HG03342 (cell line): Measurements from ENCODE around the gene NRG2.

Experiments used
- ATAC-seq: cut with Tn5 transposase; IDR thresholded peaks from one replicate; pipeline ENCODE4 v1.9.1; 2021; ENCODE audit warnings: mild to moderate bottlenecking, moderate library complexity; ENCODE audit not compliant: unreplicated experiment

NRG2 gene

GRCh38 chr5:139804800-139805397 lies 238.2 kb downstream of the NRG2 start:
- no peak for ATAC-seq

- ATAC-seq, result no peak
Measured at GRCh38 chr5:139803978-139804377, 239.1 kb downstream of the NRG2 start.

GRCh38 chr5:139799359-139799758 lies 243.7 kb downstream of the NRG2 start:
- no peak for ATAC-seq

- ATAC-seq, result no peak
Measured at GRCh38 chr5:139798883-139799282, 244.2 kb downstream of the NRG2 start.

- ATAC-seq, result no peak
Measured at GRCh38 chr5:139797856-139798510, 245.1 kb downstream of the NRG2 start.

- ATAC-seq, result no peak
Measured at GRCh38 chr5:139797335-139797734, 245.8 kb downstream of the NRG2 start.
